A673 (cell line): ENCODE results near the gene SLC26A1.
A peak's percentile ranks its signal among the peaks of the same experiment; 100 is the strongest.

ENCODE experiments used
- EZH2 ChIP-seq: fragments of 200-600 bp; sonication (generic); IDR thresholded peaks from 2 replicates; pipeline ENCODE4 v1.6.1; 2017; ENCODE audit warnings: borderline replicate concordance, low read depth, mild to moderate bottlenecking, mixed read lengths, antibody characterized with exemption, low read length; ENCODE audit not compliant: poor library complexity, severe bottlenecking
- TF ChIP-seq, protein P1 (sequence below): fragments of 300-800, 200-600 bp; sonication (generic); conservative IDR thresholded peaks from 2 replicates; pipeline ENCODE4 v1.5.1; 2017; ENCODE audit warnings: low read depth, mild to moderate bottlenecking, antibody characterized with exemption, low read length, moderate library complexity, mixed read lengths

- TF ChIP-seq, protein P1, sequence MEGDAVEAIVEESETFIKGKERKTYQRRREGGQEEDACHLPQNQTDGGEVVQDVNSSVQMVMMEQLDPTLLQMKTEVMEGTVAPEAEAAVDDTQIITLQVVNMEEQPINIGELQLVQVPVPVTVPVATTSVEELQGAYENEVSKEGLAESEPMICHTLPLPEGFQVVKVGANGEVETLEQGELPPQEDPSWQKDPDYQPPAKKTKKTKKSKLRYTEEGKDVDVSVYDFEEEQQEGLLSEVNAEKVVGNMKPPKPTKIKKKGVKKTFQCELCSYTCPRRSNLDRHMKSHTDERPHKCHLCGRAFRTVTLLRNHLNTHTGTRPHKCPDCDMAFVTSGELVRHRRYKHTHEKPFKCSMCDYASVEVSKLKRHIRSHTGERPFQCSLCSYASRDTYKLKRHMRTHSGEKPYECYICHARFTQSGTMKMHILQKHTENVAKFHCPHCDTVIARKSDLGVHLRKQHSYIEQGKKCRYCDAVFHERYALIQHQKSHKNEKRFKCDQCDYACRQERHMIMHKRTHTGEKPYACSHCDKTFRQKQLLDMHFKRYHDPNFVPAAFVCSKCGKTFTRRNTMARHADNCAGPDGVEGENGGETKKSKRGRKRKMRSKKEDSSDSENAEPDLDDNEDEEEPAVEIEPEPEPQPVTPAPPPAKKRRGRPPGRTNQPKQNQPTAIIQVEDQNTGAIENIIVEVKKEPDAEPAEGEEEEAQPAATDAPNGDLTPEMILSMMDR: no peak
- TF ChIP-seq EZH2: peak; percentile 100
Observed at GRCh38 chr4:1002131-1002630, 9.0 kb upstream of the SLC26A1 start.
